ENCODE results near the gene SLC12A8.

- TF ChIP-seq, protein P1, sequence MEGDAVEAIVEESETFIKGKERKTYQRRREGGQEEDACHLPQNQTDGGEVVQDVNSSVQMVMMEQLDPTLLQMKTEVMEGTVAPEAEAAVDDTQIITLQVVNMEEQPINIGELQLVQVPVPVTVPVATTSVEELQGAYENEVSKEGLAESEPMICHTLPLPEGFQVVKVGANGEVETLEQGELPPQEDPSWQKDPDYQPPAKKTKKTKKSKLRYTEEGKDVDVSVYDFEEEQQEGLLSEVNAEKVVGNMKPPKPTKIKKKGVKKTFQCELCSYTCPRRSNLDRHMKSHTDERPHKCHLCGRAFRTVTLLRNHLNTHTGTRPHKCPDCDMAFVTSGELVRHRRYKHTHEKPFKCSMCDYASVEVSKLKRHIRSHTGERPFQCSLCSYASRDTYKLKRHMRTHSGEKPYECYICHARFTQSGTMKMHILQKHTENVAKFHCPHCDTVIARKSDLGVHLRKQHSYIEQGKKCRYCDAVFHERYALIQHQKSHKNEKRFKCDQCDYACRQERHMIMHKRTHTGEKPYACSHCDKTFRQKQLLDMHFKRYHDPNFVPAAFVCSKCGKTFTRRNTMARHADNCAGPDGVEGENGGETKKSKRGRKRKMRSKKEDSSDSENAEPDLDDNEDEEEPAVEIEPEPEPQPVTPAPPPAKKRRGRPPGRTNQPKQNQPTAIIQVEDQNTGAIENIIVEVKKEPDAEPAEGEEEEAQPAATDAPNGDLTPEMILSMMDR (IDR thresholded peaks at IDR 0.05 in 2 of 3, conservative IDR thresholded peaks at IDR 0.05 in 1 of 3; ENCODE audit: control insufficient read depth in 2 of 3, extremely low read depth in 1 of 3, insufficient read depth in 1 of 3, low read depth in 3 of 3, low read length in 3 of 3), result no peak
- TF ChIP-seq EP300 (IDR thresholded peaks at IDR 0.05; ENCODE audit: borderline replicate concordance in 1 of 2, control insufficient read depth in 1 of 2, low read depth in 2 of 2, low read length in 2 of 2) (no peak), TARDBP (IDR thresholded peaks at IDR 0.05; ENCODE audit: borderline replicate concordance) (no peak), PRDM15 (CRISPR knock-in tag; IDR thresholded peaks at IDR 0.05) (no peak), CHD4 (IDR thresholded peaks at IDR 0.05) (no peak), YY1 (IDR thresholded peaks at IDR 0.05; ENCODE audit: low read depth, low read length) (no peak), POLR2A (IDR thresholded peaks at IDR 0.05; ENCODE audit: low read depth, low read length) (no peak)
These were observed 69.6 kb downstream of the SLC12A8 start for GRCh38 chr3:125142940-125143339.
